DND-41 (cell line): ENCODE data around the gene TOR1B.

Source experiments
- CTCF ChIP-seq: IDR thresholded peaks from 2 replicates; pipeline ENCODE4 v1.5.1; 2012; ENCODE audit warnings: borderline replicate concordance, low read length, moderate library complexity, mild to moderate bottlenecking; ENCODE audit not compliant: poor library complexity, severe bottlenecking; ENCODE audit errors: extremely low read depth
- EZH2 ChIP-seq: IDR thresholded peaks from 3 replicates; pipeline ENCODE4 v1.6.1; 2012; ENCODE audit warnings: borderline replicate concordance, low read depth, mild to moderate bottlenecking, moderate library complexity, low read length, inconsistent platforms; ENCODE audit not compliant: severe bottlenecking

GRCh38 chr9:129759319-129759718 is 43.7 kb upstream of the TOR1B start:
- TF ChIP-seq CTCF (no peak), EZH2 (no peak)
